CD4-positive, alpha-beta T cell treated with Interleukin-12 subunit alpha and Interleukin-12 subunit beta, for 1 hour (primary cell): ENCODE results near the gene HDGF.
"Not testable (repeated sequence)": the region's sequence is repeated elsewhere in the genome, so short reads cannot be mapped to it uniquely, and the experiment has no call there.

Source experiments
- DNase-seq: peaks from one replicate; pipeline ENCODE4 v3.0.0-alpha.2; 2020

The HDGF gene

GRCh38 chr1:156766298-156767100 is 15.0 kb upstream of the HDGF start:
- no peak for DNase-seq

GRCh38 chr1:156765666-156766065 is 14.2 kb upstream of the HDGF start:
- no peak for DNase-seq

- not testable (repeated sequence) for DNase-seq
These were observed 13.7 kb upstream of the HDGF start for GRCh38 chr1:156765136-156765535.

GRCh38 chr1:156760796-156761104 is 9.3 kb upstream of the HDGF start:
- DNase-seq = no peak

- no peak for DNase-seq
These were observed 8.8 kb upstream of the HDGF start for GRCh38 chr1:156760092-156760795.

GRCh38 chr1:156757572-156758253 is 6.2 kb upstream of the HDGF start:
- DNase-seq = not testable (repeated sequence)

GRCh38 chr1:156756355-156756754 is 4.9 kb upstream of the HDGF start:
- DNase-seq = no peak

- no peak for DNase-seq
These were observed 4.1 kb upstream of the HDGF start for GRCh38 chr1:156755527-156755950.

- no peak for DNase-seq
These were observed 2.7 kb upstream of the HDGF start for GRCh38 chr1:156754219-156754618.

GRCh38 chr1:156752843-156753482 is 1.5 kb upstream of the HDGF start:
- DNase-seq = no peak

GRCh38 chr1:156751757-156752481 is 444 bp upstream of the HDGF start:
- DNase-seq = peak; percentile 97

- DNase-seq = peak; percentile 44
These were observed 594 bp downstream of the HDGF start for GRCh38 chr1:156750711-156751450.

GRCh38 chr1:156750191-156750672 is 1.2 kb downstream of the HDGF start:
- peak; percentile 48 for DNase-seq

- no peak for DNase-seq
These were observed 1.9 kb downstream of the HDGF start for GRCh38 chr1:156749419-156750118.

GRCh38 chr1:156748670-156749418 is 2.6 kb downstream of the HDGF start:
- peak; percentile 32 for DNase-seq

GRCh38 chr1:156747742-156748669 is 3.5 kb downstream of the HDGF start:
- peak; percentile 27 for DNase-seq

- DNase-seq = peak; percentile 85
These were observed 4.5 kb downstream of the HDGF start for GRCh38 chr1:156746728-156747631.

- peak; percentile 48 for DNase-seq
These were observed 5.1 kb downstream of the HDGF start for GRCh38 chr1:156746406-156746727.
